ENCODE measurements around the gene GRM1.

The GRM1 gene

DNA sequence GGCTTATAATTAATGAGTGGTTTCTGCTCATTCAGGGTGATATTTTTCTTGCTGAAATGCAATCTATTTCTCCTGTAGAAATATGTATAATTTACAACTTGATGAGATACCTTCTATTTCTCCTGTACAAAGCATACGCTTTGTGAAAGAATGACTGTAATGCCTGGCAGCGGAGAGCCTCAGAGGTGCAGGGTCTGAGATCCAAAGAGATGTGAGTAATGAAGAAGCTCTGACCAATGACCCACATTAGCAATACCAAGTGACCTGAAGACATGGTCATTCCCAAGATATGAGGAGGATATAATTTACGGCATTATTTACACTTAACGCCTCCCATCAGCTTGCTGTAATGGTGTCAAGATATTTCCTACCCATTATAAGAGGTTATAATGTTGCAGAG lies 416.4 kb downstream of the GRM1 start:
- no peak for DNase-seq (ENCODE audit: low read depth in 3 of 3, low spot score in 1 of 3)

GRCh38 chr6:146456886-146457285 lies 428.0 kb downstream of the GRM1 start:
- no peak for DNase-seq (ENCODE audit: low read depth in 3 of 3, low spot score in 1 of 3)

- DNase-seq (ENCODE audit: low read depth in 3 of 3, low spot score in 1 of 3): no peak
Observed at GRCh38 chr6:146460941-146461340, 432.1 kb downstream of the GRM1 start.

- no peak for DNase-seq (ENCODE audit: low read depth in 3 of 3, low spot score in 1 of 3)
Observed at GRCh38 chr6:146470091-146470770, 441.4 kb downstream of the GRM1 start.

- no peak for DNase-seq (ENCODE audit: low read depth in 3 of 3, low spot score in 1 of 3)
Observed at GRCh38 chr6:146472918-146473317, 444.1 kb downstream of the GRM1 start.

DNA sequence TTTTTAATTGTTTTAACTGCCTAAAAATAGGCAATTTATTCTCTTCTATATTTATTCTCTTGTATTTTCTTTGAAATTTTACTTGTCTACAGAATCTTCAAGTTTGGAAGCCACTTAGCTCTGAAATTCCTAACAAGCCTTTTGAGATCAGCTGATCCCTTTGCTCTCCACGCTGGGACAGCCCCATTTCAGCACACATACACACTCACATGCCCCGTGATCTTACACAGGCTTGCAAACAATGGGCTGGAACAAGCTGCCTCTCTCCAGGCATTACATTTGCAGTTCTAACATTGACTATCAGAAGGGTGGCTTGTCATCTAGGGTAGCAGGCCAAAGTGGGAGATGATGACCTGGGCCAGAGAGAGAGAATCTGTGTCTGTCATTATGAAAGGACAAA lies 452.7 kb downstream of the GRM1 start:
- no peak for DNase-seq (ENCODE audit: low read depth in 3 of 3, low spot score in 1 of 3)

GRCh38 chr6:146484411-146484810 lies 455.5 kb downstream of the GRM1 start:
- DNase-seq (ENCODE audit: low read depth in 3 of 3, low spot score in 1 of 3): no peak

Measured in stimulated activated CD4-positive, alpha-beta T cell treated with anti-CD3 and anti-CD28 coated beads, TNF-alpha, amount 100 ng/mL, for 1 hour (primary cell).